GM12878 (cell line): ENCODE data around the gene CA7. TPM values are rescaled to one million over a fixed set of nuclear protein-coding genes. Genes with fewer than 3 reads are reported as not detected.

Experiments
- ATAC-seq: fragments of 200-7000 bp; cut with Tn5 transposase; 3 replicates; pipeline ENCODE4 v1.9.1; 2020; ENCODE audit warnings: mild to moderate bottlenecking, moderate library complexity
- BruUV-seq: library from RNA; stranded (reverse); fragments of 400-500 nt; replicated peaks from 2 replicates; lab custom pipeline; 2021; lab: Mats Ljungman, UMichigan
- CTCF ChIA-PET: fragments of 300-600 bp; sonication (Branson Sonifier 250); formaldehyde crosslinking; extraction: SDS; loops from one replicate; lab custom pipeline; 2021; ENCODE audit warnings: inconsistent platforms; lab: Yijun Ruan, JAX
- POLR2A ChIA-PET: fragments of 350-600 bp; formaldehyde crosslinking; extraction: SDS; loops from one replicate; lab custom pipeline; 2021; ENCODE audit warnings: inconsistent platforms; lab: Charles Lee
- RAD21 ChIA-PET: fragments of 300-600 bp; sonication (Branson Sonifier 250); formaldehyde crosslinking; loops from one replicate; lab custom pipeline; 2023; ENCODE audit warnings: antibody characterized with exemption; ENCODE audit not compliant: unreplicated experiment; lab: Charles Lee
- SMC1A ChIA-PET: fragments of 300-600 bp; sonication (Branson Sonifier 250); formaldehyde crosslinking; loops from one replicate; lab custom pipeline; 2023; ENCODE audit not compliant: unreplicated experiment, uncharacterized antibody; lab: Charles Lee
- DNase-seq: peaks from one replicate; pipeline ENCODE4 v3.0.0-alpha.2; 2011; ENCODE audit warnings: low read depth, low spot score
- FAIRE-seq: peaks from 3 replicates; lab custom pipeline; 2011; peaks lifted over from hg19 to GRCh38; lab: Jason Lieb, UNC
- H2AFZ ChIP-seq: 2 replicates; pipeline ENCODE4 v1.6.0; 2011; ENCODE audit warnings: low read depth, low read length, control low read depth; ENCODE audit not compliant: control insufficient read depth
- H3K27ac ChIP-seq: 2 replicates; pipeline ENCODE4 v1.5.1; 2011; ENCODE audit warnings: control low read depth; ENCODE audit not compliant: control insufficient read depth, insufficient read depth
- H3K27me3 ChIP-seq, 2 experiments: replicated peaks in 1 of 2; 2 replicates each; pipeline versions ENCODE4 v1.6.0 to v1.6.1; 2011; ENCODE audit warnings: low read length in 1 of 2; ENCODE audit not compliant: control insufficient read depth in 2 of 2, insufficient read depth in 2 of 2
- H3K36me3 ChIP-seq, 2 experiments: 2 replicates each; pipeline ENCODE4 v1.5.1; 2011; ENCODE audit warnings: low read length in 1 of 2; ENCODE audit not compliant: control insufficient read depth in 2 of 2, insufficient read depth in 2 of 2
- H3K4me1 ChIP-seq: 2 replicates; pipeline ENCODE4 v1.6.1; 2011; ENCODE audit warnings: mild to moderate bottlenecking, low read length, moderate library complexity, mixed read lengths; ENCODE audit not compliant: control insufficient read depth, insufficient read depth
- H3K4me2 ChIP-seq: 2 replicates; pipeline ENCODE4 v1.6.0; 2011; ENCODE audit warnings: control low read depth; ENCODE audit not compliant: control insufficient read depth, insufficient read depth
- H3K4me3 ChIP-seq: fragments of 200-600 bp; sonication (generic); 2 replicates; pipeline ENCODE4 v1.5.1; 2016
- H3K79me2 ChIP-seq: 2 replicates; pipeline ENCODE4 v1.6.0; 2011; ENCODE audit warnings: low read length; ENCODE audit not compliant: control insufficient read depth, insufficient read depth
- H3K9ac ChIP-seq: 2 replicates; pipeline ENCODE4 v1.8.0; 2011; ENCODE audit warnings: low read length, control low read depth, mixed read lengths; ENCODE audit not compliant: control insufficient read depth, insufficient read depth
- H3K9me3 ChIP-seq: replicated peaks from 3 replicates; pipeline ENCODE4 v1.5.1; 2011; ENCODE audit warnings: mild to moderate bottlenecking, low read length; ENCODE audit not compliant: control insufficient read depth, insufficient read depth
- H4K20me1 ChIP-seq: 2 replicates; pipeline ENCODE4 v1.6.0; 2011; ENCODE audit not compliant: control insufficient read depth, insufficient read depth
- ATF3 ChIP-seq: IDR thresholded peaks from 2 replicates; pipeline ENCODE4 v1.6.1; 2011; ENCODE audit warnings: low read depth, mild to moderate bottlenecking, low read length, moderate library complexity, borderline replicate concordance; ENCODE audit errors: extremely low read depth
- BCL11A ChIP-seq: IDR thresholded peaks from 2 replicates; pipeline ENCODE4 v1.6.1; 2011; ENCODE audit warnings: low read depth, low read length
- CREB1 ChIP-seq: IDR thresholded peaks from 2 replicates; pipeline ENCODE4 v1.6.1; 2012; ENCODE audit warnings: low read depth, mild to moderate bottlenecking, inconsistent platforms
- HDAC2 ChIP-seq: fragments of 200-600 bp; sonication (generic); IDR thresholded peaks from 2 replicates; pipeline ENCODE4 v1.6.1; 2017
- IRF4 ChIP-seq: IDR thresholded peaks from 2 replicates; pipeline ENCODE4 v1.6.1; 2011; ENCODE audit warnings: low read depth, low read length
- JUNB ChIP-seq: IDR thresholded peaks from 2 replicates; pipeline ENCODE4 v1.6.1; 2016; ENCODE audit warnings: antibody characterized with exemption, mild to moderate bottlenecking
- KAT2A ChIP-seq: conservative IDR thresholded peaks from 2 replicates; pipeline ENCODE4 v1.6.1; 2011; ENCODE audit warnings: low read depth, low read length; ENCODE audit not compliant: control insufficient read depth
- LARP7 ChIP-seq: fragments of 450-650 bp; IDR thresholded peaks from 2 replicates; pipeline ENCODE4 v1.6.1; 2017; ENCODE audit warnings: mild to moderate bottlenecking
- MLLT1 ChIP-seq: fragments of 450-650 bp; IDR thresholded peaks from 2 replicates; pipeline ENCODE4 v1.6.1; 2016; ENCODE audit warnings: mild to moderate bottlenecking
- MYC ChIP-seq: IDR thresholded peaks from 2 replicates; pipeline ENCODE4 v1.6.1; 2011; ENCODE audit warnings: mild to moderate bottlenecking, low read length, moderate library complexity, inconsistent platforms; ENCODE audit not compliant: insufficient read depth, insufficient replicate concordance, insufficient read length, severe bottlenecking
- NFIC ChIP-seq: IDR thresholded peaks from 2 replicates; pipeline ENCODE4 v1.6.1; 2012; ENCODE audit warnings: low read depth, mild to moderate bottlenecking, inconsistent platforms, low read length, moderate library complexity
- RELB ChIP-seq: fragments of 450-650 bp; IDR thresholded peaks from 2 replicates; pipeline ENCODE4 v1.6.1; 2017; ENCODE audit warnings: low read depth, mild to moderate bottlenecking, moderate library complexity
- STAT1 ChIP-seq: fragments of 450-650 bp; conservative IDR thresholded peaks from 2 replicates; pipeline ENCODE4 v1.6.1; 2014; ENCODE audit warnings: antibody characterized with exemption, mild to moderate bottlenecking
- in situ Hi-C: fragments of 300-500 bp; cut with MboI; formaldehyde crosslinking; loops from 9 replicates; pipeline ENCODE4 v1.14.3; 2018; ENCODE audit warnings: mixed read lengths
- intact Hi-C: fragments of 100-400 bp; cut with micrococcal nuclease; formaldehyde crosslinking; loops from one replicate; pipeline ENCODE4 v1.14.2; 2022; ENCODE audit not compliant: unreplicated experiment
- polyA plus RNA-seq, 11 experiments: library from polyadenylated mRNA; depleted of rRNA in 4 of 11; unstranded in 6 of 11; stranded (reverse) in 5 of 11; fragments of >200 nt; fragmentation: Nextera tagmentation in 4 of 11; fragmentation: Illumina TruSeq in 1 of 11; extraction: Ambion mirVana in 4 of 11; extraction: Trizol in 1 of 11; gene quantifications; 1 replicate in 1 of 11; 2 replicates in 10 of 11; pipeline versions ENCODE4 v1.2.1 to v1.2.3, GENCODE V29; 2011 to 2016; ENCODE audit warnings: inconsistent platforms in 2 of 11, missing spikeins in 2 of 11, low read depth in 1 of 11
- total RNA-seq, 4 experiments: library from RNA; depleted of rRNA in 3 of 4; stranded (reverse); fragments of >200 nt in 3 of 4; fragmentation: Illumina TruSeq in 1 of 4; extraction: Trizol in 1 of 4; gene quantifications; 2 replicates each; pipeline versions ENCODE4 v1.2.1 to v1.2.3, GENCODE V29; 2013 to 2021

The CA7 gene
- total and polyA plus RNA-seq, 10 of the 15 experiments (the other 5 are each of a cell fraction or from before 2014, with no cell fraction given) = 0.04 TPM; not detected in 9

- TF ChIP-seq CREB1 (no peak; the same call in 1 of the 2 replicates), RELB (peak; percentile 76), MYC (peak; percentile 37), LARP7 (peak; percentile 86)
Measured at GRCh38 chr16:66872943-66873684, 28.9 kb downstream of the CA7 start (continued).

- no peak overlapping the region for H3K27ac ChIP-seq
- CTCF ChIA-PET = interaction anchor here (0.6 to 1.8 kb wide), 23 partner anchors 8 to 467 kb away, joined by 3 to 14 read pairs (median 4); partner anchors contain the start of genes DYNC1LI2 and NAE1
- no peaks in the 10 kb centered on the region for H3K79me2 ChIP-seq
- no TSS peak for BruUV-seq
- H3K9ac ChIP-seq = no peak overlapping the region
- no peaks in the 10 kb centered on the region for H4K20me1 ChIP-seq
- H3K36me3 ChIP-seq = no peaks in the 10 kb centered on the region
- no peak for TF ChIP-seq HDAC2
- no peak for TF ChIP-seq JUNB
- TF ChIP-seq ATF3 = no peak
- TF ChIP-seq IRF4 = no peak
- TF ChIP-seq STAT1 = no peak
- TF ChIP-seq KAT2A = no peak
- TF ChIP-seq MLLT1 = no peak
- TF ChIP-seq BCL11A = no peak
- no peak for TF ChIP-seq NFIC
- ATAC-seq (no peak), FAIRE-seq (no peak), DNase-seq (no peak)
- in situ Hi-C loops (no loop called here), intact Hi-C loops (loop anchor here (2.0 kb wide), 1 partner anchor 145 kb away; no protein-coding TSS in a partner anchor)
- no peaks in the 10 kb centered on the region for H3K9me3 ChIP-seq
- SMC1A ChIA-PET = interaction anchor here (1.5 to 1.6 kb wide), 2 partner anchors 8 to 43 kb away, joined by 4 to 5 read pairs; partner anchors contain the start of gene NAE1
- POLR2A ChIA-PET = interaction anchor here (0.6 kb wide), 1 partner anchor 179 kb away, joined by 4 read pairs; no protein-coding TSS in a partner anchor
- no peaks in the 10 kb centered on the region for H3K27me3 ChIP-seq
- peak overlapping the region; percentile 92 for H2AFZ ChIP-seq
- H3K4me3 ChIP-seq = no peak overlapping the region
- peaks cover 26% of the 10 kb centered on the region for H3K4me1 ChIP-seq
- H3K4me2 ChIP-seq = no peak overlapping the region
- RAD21 ChIA-PET = interaction anchor here (0.6 to 2.2 kb wide), 8 partner anchors 19 to 467 kb away, joined by 3 to 7 read pairs (median 3); partner anchors contain the start of gene NAE1
Measured at GRCh38 chr16:66873685-66874055, 29.5 kb downstream of the CA7 start.
